Esophagus mucosa (tissue), 1 donor: ENCODE measurements around the gene COPS7B. TPM values are rescaled to one million over a fixed set of nuclear protein-coding genes. Genes with fewer than 3 reads are reported as not detected.
A peak's percentile ranks its signal among the peaks of the same experiment; 100 is the strongest.
"Not testable (repeated sequence)": the region's sequence is repeated elsewhere in the genome, so short reads cannot be mapped to it uniquely, and the experiment has no call there.

Experiments used
- ATAC-seq: fragments of 200-7000 bp; cut with Tn5 transposase; one replicate; pipeline ENCODE4 v1.9.1; 2020
- total RNA-seq: library from RNA; stranded (reverse); gene quantifications from one replicate; pipeline ENCODE4 v1.2.4, GENCODE V29; 2023
- donor health status: DM: yes; HTN: yes; CAD: no.

Gene COPS7B
- 16.8 TPM for total RNA-seq

GRCh38 chr2:231786177-231786916 is at the start of gene COPS7B:
COPS7B (plus strand) TSS chr2:231786445; CDS start chr2:231788571, 2,126 bp downstream.
- ATAC-seq, result peak; percentile 60

DNA sequence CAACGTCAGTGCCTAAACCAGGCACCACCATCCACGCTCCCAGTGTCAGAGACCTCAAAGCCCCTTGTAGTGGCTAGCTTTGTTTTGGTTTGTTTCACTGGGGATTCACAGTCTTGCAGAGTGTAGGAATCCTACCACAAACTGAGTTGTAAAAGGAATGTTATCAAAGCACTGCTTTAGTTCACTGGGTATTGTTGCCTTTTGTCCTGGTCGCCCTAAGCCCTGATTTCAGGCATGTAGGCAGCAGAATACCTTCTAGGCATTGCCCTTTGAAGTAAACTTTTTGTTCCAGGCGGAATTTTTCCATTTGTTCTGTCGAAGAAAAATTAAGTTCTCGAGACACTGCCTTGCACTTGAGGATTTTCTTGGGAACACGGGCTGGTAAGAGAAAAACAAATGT is 48.5 kb upstream of the COPS7B start:
- ATAC-seq, result no peak

DNA sequence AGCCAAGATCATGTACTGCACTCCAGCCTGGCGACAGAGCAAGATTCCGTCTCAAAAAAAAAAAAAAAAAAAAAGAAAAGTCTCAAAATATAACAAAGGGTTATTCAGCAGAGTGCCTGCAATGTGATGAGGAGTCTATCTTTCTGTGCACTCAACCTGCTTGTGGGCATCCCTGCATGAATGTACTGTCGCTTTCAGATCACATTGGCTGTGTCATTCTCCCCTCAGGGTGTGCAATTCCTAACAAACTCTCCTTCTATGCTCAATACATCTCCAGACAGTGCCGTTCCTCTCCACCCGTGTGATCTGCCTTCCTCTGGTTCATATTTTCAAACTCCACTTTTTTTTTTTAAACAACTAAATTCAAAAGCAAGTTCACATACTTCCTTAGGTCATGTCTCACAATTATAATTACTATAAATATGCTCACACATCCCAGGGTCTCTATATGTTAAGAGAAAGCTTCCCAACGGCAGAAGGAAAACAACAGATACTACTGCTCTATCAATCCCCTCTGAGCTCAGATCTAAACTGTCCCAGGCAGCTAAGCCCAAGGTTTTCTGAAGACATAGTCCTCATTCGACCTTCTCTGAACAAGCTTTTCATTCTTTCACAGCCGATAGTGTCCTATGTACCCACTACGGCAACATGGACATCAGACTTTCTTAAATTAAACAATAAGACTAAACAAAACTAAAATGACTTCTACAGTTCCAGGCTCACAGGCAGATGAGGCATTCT is 42.7 kb upstream of the COPS7B start:
- ATAC-seq, result no peak

DNA sequence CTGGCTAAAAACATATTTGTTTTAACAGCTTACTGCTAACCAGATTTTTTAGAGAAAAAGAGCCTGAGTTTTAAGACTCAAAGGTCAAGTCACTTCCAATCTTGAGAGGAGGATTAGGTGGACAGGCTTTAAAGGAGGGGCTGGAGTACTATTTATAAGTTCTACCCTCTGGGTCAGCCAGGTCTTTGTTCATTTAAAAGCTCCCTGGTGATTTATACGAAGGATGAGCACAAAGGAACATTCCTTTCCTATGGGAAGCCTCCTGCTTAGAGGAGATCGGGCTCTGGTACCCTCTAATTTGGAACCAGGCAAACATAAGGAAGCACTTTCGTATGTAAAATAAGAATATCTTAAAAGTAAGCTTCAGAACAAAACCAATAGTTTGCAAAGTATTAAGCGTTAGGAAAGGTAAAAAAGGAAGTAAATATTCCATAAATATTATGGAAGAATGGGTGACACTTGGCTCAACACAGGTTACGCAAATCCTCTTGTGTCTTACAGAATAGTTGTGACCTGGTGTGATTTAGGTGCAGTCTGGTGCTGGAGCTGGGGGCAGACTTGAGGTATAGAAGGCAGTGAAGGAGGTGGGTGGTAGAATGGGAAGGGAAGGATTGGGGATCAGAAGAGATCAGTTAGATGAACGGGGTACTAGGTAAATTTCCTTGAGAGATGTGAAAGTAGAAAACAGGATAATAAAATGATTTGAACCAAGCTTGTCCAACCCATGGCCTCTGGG is 40.8 kb upstream of the COPS7B start:
- no peak for ATAC-seq

DNA sequence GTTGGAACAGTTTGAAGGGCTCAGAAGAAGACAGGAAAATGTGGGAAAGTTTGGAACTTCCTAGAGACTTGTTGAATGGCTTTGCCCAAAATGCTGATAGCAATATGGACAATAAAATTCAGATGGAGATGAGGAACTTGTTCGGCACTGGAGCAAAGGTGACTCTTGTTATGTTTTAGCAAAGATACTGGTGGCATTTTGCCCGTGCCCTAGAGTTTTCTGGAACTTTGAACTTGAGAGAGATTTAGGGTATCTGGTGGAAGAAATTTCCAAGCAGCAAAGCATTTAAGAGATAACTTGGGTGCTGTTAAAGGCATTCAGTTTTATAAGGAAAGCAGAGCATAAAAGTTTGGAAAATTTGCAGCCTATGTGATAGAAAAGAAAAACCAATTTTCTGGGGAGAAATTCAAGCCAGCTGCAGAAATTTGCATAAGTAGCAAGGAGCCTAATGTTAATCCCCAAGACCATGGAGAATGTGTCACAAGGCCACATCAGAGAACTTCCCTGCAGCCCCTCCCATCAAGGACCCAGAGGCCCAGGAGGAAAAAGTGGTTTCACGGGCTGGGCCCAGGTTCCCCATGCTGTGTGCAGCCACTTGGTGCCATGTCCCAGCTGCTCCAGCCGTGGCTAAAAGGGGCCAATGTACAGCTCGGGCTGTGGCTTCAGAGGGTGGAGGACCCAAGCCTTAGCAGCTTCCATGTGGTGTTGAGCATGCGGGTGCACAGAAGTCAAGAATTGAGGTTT is 37.9 kb upstream of the COPS7B start:
- not testable (repeated sequence) for ATAC-seq

GRCh38 chr2:231749016-231749415 is 37.2 kb upstream of the COPS7B start:
- ATAC-seq, result not testable (repeated sequence)

GRCh38 chr2:231751042-231751815 is 35.0 kb upstream of the COPS7B start:
- ATAC-seq, result no peak

- ATAC-seq, result no peak
Measured at GRCh38 chr2:231752061-231752460, 34.2 kb upstream of the COPS7B start.

- no peak for ATAC-seq
Measured at GRCh38 chr2:231761735-231762134, 24.5 kb upstream of the COPS7B start.

GRCh38 chr2:231764124-231764523 is 22.1 kb upstream of the COPS7B start:
- no peak for ATAC-seq

DNA sequence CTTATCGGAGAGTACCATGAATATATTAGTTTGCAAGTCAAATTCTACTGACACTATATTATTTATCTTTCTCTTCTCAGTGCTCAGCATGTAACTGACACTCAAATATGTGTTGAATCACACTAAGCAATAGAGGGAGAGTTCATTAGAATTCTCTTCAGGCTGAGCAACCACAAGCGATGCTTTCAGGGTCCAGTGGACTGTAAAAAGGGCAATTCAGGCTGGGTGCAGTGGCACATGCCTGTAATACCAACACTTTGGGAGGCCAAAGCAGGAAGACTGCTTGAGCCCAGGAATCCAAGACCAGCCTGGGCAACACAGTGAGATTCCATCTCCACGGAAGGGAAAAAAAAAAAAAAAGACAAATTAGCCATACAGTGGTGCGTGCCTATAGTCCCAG is 21.5 kb upstream of the COPS7B start:
- ATAC-seq, result no peak

DNA sequence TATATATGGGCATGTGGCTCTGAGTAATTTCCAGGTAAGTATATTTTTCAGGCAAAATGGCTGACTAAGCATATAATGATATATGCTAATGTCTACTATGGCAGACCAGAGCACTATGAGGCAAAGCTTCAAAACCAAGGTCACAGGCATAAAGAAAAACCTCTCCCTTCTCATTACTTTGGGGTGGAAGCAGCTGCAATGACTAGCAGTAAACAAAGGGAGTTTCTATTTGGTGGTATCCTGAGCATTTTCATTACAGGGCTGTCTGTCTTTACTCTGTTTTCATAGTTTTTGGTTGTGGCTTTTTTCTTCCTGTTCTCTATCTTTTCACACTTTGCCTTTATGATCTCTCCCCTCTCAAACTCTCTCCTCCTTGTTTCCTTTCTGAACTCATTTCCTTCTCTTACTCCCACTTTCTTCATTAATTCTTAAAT is 20.7 kb upstream of the COPS7B start:
- no peak for ATAC-seq

- ATAC-seq, result no peak
Measured at GRCh38 chr2:231769170-231770136, 16.8 kb upstream of the COPS7B start.

DNA sequence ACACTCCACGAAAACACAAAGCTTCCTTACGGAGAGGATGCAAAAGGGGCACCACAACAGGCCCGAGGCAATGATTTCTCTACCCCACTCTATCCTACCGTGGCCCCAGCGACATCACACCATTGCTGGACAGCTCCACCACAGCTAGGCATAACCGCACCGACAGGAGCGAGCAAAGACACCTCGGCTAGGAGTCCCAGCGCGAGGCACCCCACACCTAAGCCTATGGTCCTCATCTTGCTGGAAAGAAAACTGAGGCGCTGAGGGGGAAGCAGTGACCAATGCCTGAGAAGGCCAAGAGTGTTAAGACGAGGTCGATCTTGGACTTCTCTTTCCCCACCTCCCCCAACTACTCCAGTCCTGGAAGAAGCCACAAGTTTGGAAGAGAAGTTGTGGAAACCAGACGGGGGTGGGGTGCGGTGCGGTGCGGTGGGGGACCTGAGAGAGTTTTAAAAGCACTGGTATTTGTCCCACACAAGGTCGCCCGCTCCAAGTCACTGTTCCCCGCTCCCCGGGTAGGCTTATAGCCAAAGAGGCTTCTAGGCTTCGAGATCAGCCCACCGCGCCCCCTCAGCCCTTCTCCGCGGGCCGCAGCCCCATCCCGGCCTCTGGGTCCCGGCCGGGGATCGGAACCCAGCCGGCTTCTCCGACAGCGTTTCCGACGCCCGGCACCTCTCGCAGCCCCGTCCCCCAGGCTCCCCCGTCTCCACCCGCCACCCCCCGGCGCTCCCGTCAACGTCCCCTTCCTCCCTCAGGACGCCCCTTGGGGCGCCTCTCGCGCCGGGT is 5.9 kb upstream of the COPS7B start:
- peak; percentile 14 for ATAC-seq

- peak; percentile 95 for ATAC-seq
Measured at GRCh38 chr2:231780909-231781797, 5.1 kb upstream of the COPS7B start, which contains the start of gene PDE6D. PDE6D (minus strand) TSS chr2:231781282; CDS start chr2:231781114, 168 bp downstream.

DNA sequence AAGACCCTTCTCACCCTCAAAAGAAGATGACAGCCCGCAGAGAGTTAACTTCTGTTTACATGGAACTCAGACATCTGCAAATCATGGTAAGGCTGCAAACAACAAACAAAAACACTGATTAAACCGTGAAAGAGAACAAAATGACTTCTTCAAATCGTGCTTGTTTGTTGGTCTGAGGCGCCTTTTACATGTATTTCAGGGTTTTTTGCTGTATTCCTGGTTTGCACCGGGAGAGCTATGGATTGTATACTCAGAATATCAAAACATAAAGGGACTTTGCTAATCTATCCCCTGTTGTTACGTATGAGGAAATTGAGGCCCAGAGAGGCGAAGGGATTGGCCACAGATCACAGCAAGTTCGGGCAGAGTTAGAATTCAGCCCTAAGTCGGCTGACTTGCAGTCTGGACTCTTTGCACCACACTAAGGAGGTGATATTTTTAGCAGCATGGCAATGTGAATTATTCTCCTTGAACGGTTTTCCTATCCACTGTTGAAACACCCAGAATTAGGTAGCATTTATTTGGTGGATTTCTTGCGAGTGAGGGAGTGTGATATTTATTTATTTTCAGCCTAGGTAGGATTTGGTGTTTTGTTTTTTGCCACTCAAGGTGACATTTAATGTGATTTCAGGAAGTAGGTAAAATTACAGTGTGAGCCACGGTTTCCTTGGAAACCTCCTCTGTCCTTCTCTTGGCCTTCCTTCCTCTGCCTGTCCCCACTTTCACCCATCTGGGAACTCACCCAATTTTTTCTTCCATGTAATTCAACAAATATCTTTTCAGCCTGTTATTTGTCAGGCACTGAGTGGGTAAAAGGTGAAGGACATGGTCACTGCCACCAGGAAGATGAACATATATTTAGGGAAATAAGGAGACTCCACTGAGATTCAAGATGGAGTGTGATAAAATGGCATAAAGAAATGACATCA is 4.2 kb upstream of the COPS7B start:
- ATAC-seq, result peak; percentile 63

GRCh38 chr2:231785413-231785812 is 832 bp upstream of the COPS7B start:
- ATAC-seq, result no peak
